Activated T-cell treated with anti-CD3 and anti-CD28 coated beads for 48 hours (primary cell): ENCODE results near the gene RUBCNL.

Experiments
- DNase-seq: peaks from one replicate; pipeline ENCODE4 v3.0.0-alpha.2; 2020; ENCODE audit warnings: low read depth

The RUBCNL gene

GRCh38 chr13:46304546-46304945 is 82.5 kb downstream of the RUBCNL start:
- no peak for DNase-seq

GRCh38 chr13:46303742-46304385 is 83.2 kb downstream of the RUBCNL start:
- no peak for DNase-seq

- no peak for DNase-seq
These were observed 89.7 kb downstream of the RUBCNL start for GRCh38 chr13:46297361-46297811.

- DNase-seq = no peak
These were observed 90.1 kb downstream of the RUBCNL start for GRCh38 chr13:46296921-46297320.

GRCh38 chr13:46296115-46296822 is 90.8 kb downstream of the RUBCNL start:
- no peak for DNase-seq

GRCh38 chr13:46295491-46296114 is 91.4 kb downstream of the RUBCNL start:
- DNase-seq = no peak

- DNase-seq = no peak
These were observed 93.6 kb downstream of the RUBCNL start for GRCh38 chr13:46293436-46293835.
